ENCODE measurements around the gene LYG1. TPM values are rescaled to one million over a fixed set of nuclear protein-coding genes. Genes with fewer than 3 reads are reported as not detected.
A peak's percentile ranks its signal among the peaks of the same experiment; 100 is the strongest.

The LYG1 gene
- total and polyA plus RNA-seq, 9 of the 15 experiments (the other 6 are each of a cell fraction or from before 2014, with no cell fraction given), result 0.64 to 2.6 (median 1.2) TPM

DNA sequence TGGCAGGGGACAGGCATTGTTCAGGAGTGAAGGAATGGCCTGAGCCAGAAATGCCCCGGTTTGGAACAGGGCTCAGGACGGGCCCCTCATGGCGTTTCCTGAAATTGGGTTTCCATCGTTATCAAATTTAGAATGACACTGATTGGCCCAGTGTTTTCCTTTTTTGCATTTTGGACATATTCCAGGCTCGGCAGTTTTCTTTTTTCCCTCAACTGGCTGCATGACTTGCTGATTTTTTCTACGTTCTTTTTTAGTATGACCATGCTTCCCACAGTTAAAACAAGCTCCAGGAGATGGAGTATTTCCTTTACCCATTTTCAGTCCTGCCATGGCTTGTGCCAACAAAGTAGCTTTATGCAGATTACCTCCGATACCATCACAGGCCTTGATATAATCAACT is 25.1 kb downstream of the LYG1 start:
- no peak for ATAC-seq
- ChIA-PET CTCF (ENCODE audit: low intra/inter-chr PET ratio) (no interaction called here), POLR2A (no interaction called here)
- intact Hi-C loops (cut with micrococcal nuclease), result no loop called here
- no TSS peak for BruUV-seq (replicated peaks)
- TF ChIP-seq NFIC (IDR thresholded peaks at IDR 0.05), result peak; percentile 49
- peak; percentile 59 for TF ChIP-seq ZNF316 (IDR thresholded peaks at IDR 0.05)
- no peak for TF ChIP-seq NR4A1 (CRISPR knock-in tag; IDR thresholded peaks at IDR 0.05)
- no peak for TF ChIP-seq NR4A1 (tag; IDR thresholded peaks at IDR 0.05)
- TF ChIP-seq C11orf30 (IDR thresholded peaks at IDR 0.05; ENCODE audit: low read depth), result peak; percentile 38; the same call in 1 of the 2 replicates
- TF ChIP-seq POU5F1 (IDR thresholded peaks at IDR 0.05; ENCODE audit: borderline replicate concordance, low read depth, low read length, partially characterized antibody), result no peak
- peak; percentile 76 for TF ChIP-seq MAFG (tag; conservative IDR thresholded peaks at IDR 0.05)
- peak; percentile 28; the same call in 1 of the 2 replicates for TF ChIP-seq NFE2 (IDR thresholded peaks at IDR 0.05; ENCODE audit: low read depth)
- TF ChIP-seq, protein P1, sequence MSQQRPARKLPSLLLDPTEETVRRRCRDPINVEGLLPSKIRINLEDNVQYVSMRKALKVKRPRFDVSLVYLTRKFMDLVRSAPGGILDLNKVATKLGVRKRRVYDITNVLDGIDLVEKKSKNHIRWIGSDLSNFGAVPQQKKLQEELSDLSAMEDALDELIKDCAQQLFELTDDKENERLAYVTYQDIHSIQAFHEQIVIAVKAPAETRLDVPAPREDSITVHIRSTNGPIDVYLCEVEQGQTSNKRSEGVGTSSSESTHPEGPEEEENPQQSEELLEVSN (IDR thresholded peaks at IDR 0.05; ENCODE audit: borderline replicate concordance in 1 of 2, extremely low read depth in 1 of 2, insufficient read depth in 1 of 2, insufficient read length in 1 of 2, low read depth in 1 of 2, low read length in 1 of 2, poor library complexity in 1 of 2, severe bottlenecking in 1 of 2), result no peak
- TF ChIP-seq KDM5B (IDR thresholded peaks at IDR 0.05; ENCODE audit: insufficient replicate concordance, low read depth, low read length), result no peak
- WGBS (ENCODE audit: insufficient coverage, low coverage, missing lambda C conversion rate), result 6% methylated on average over 7 of the region's 7 CpGs
- no peak overlapping the region for H3K9ac ChIP-seq (ENCODE audit: insufficient read depth in 1 of 2, low read depth in 2 of 2, low read length in 2 of 2)
- no peaks in the 10 kb centered on the region; a peak in 1 of 5 replicates for H3K4me1 ChIP-seq (replicated peaks in 1 of 2; ENCODE audit: control insufficient read depth in 2 of 2, insufficient read depth in 2 of 2, low read length in 2 of 2)
- no peaks in the 10 kb centered on the region for H3K27me3 ChIP-seq (ENCODE audit: control insufficient read depth in 2 of 2, insufficient read depth in 2 of 2, low read length in 2 of 2)
- H3K4me2 ChIP-seq (ENCODE audit: insufficient read depth, low read length), result no peak overlapping the region
- DNase-seq (ENCODE audit: extremely low read depth in 1 of 4, low spot score in 3 of 4), result no peak
- no peak overlapping the region for H3K27ac ChIP-seq (ENCODE audit: extremely low read depth, low read depth, low read length)
- no peaks in the 10 kb centered on the region for H3K36me3 ChIP-seq (ENCODE audit: control insufficient read depth, insufficient read depth, low read length)
- no peak overlapping the region for H3K4me3 ChIP-seq
- in situ Hi-C loops (cut with MboI), result no loop called here
- H2AFZ ChIP-seq (ENCODE audit: low read depth, low read length), result peak overlapping the region; percentile 51; the same call in 1 of the 2 replicates
- FAIRE-seq, result no peak
- H3K9me3 ChIP-seq (replicated peaks; ENCODE audit: control insufficient read depth, insufficient read depth, low read depth, low read length), result peaks cover 3% of the 10 kb centered on the region; the same call in 1 of the 2 replicates
- H3K9me1 ChIP-seq (ENCODE audit: control insufficient read depth, insufficient read depth, low read length), result no peaks in the 10 kb centered on the region
- H3K79me2 ChIP-seq (ENCODE audit: control insufficient read depth, insufficient read depth, low read length), result no peaks in the 10 kb centered on the region
- no peaks in the 10 kb centered on the region for H4K20me1 ChIP-seq (replicated peaks; ENCODE audit: control insufficient read depth, insufficient read depth, low read length)
